Sigmoid colon (tissue), 7 donors: ENCODE measurements around the gene SLC25A15. TPM values are rescaled to one million over a fixed set of nuclear protein-coding genes. Genes with fewer than 3 reads are reported as not detected.

Experiments used
- DNase-seq: peaks from one replicate; pipeline ENCODE4 v3.0.0-alpha.2; 2019
- H3K27ac ChIP-seq, 4 donors: fragments of 200-600 bp; sonication (generic); one replicate each; pipeline ENCODE4 v1.5.1; 2016 to 2019; ENCODE audit warnings: mild to moderate bottlenecking in 1 of 4
- H3K27me3 ChIP-seq, 3 donors: fragments of 200-600 bp; sonication (generic); one replicate each; pipeline ENCODE4 v1.5.1; 2019; ENCODE audit warnings: mild to moderate bottlenecking in 1 of 3
- H3K36me3 ChIP-seq, 4 donors: fragments of 200-600 bp; sonication (generic); one replicate each; pipeline ENCODE4 v1.5.1; 2016 to 2019
- H3K4me1 ChIP-seq, 4 donors: fragments of 200-600 bp; sonication (generic); one replicate each; pipeline ENCODE4 v1.5.1; 2017 to 2019
- H3K4me3 ChIP-seq, 4 donors: fragments of 200-600 bp; sonication (generic); one replicate each; pipeline ENCODE4 v1.5.1; 2017 to 2019; ENCODE audit warnings: mild to moderate bottlenecking in 2 of 4, moderate library complexity in 1 of 4
- H3K9me3 ChIP-seq, 4 donors: fragments of 200-600 bp in 3 of 4; sonication (generic) in 3 of 4; one replicate each; pipeline versions ENCODE4 v1.5.1 to v1.6.1; 2013 to 2019
- CTCF ChIP-seq, 4 experiments: fragments of 450-650 bp in 3 of 4; fragments of 200-600 bp in 1 of 4; IDR thresholded peaks; one replicate each; pipeline ENCODE4 v1.5.1; 2016 to 2019; ENCODE audit warnings: antibody characterized with exemption in 4 of 4, mild to moderate bottlenecking in 3 of 4, moderate library complexity in 2 of 4
- EP300 ChIP-seq, 4 donors: sonication (generic); formaldehyde crosslinking; IDR thresholded peaks; one replicate each; pipeline ENCODE4 v1.6.1; 2017; ENCODE audit warnings: antibody characterized with exemption in 4 of 4
- POLR2A ChIP-seq, 2 donors: fragments of 450-650 bp; IDR thresholded peaks; one replicate each; pipeline ENCODE4 v1.6.1; 2016; ENCODE audit warnings: antibody characterized with exemption in 2 of 2, mild to moderate bottlenecking in 2 of 2, moderate library complexity in 2 of 2
- POLR2AphosphoS5 ChIP-seq, 4 donors: sonication (generic); formaldehyde crosslinking; IDR thresholded peaks; one replicate each; pipeline ENCODE4 v1.6.1; 2017; ENCODE audit warnings: antibody characterized with exemption in 4 of 4
- WGBS, 2 donors: extraction: QIAGEN DNeasy Blood & Tissue Kit; methylation state at CpG; one replicate each; pipeline ENCODE4 v1.1.7; 2013; 5-methylcytosine and 5-hydroxymethylcytosine counted together
- intact Hi-C: fragments of 100-400 bp; cut with DNase I; formaldehyde crosslinking; loops from one replicate; pipeline ENCODE4 v1.15.1; 2023
- polyA plus RNA-seq, 3 donors: library from polyadenylated mRNA; stranded (reverse); fragments of 200-250 nt; gene quantifications; one replicate each; pipeline ENCODE4 v1.2.3, GENCODE V29; 2013
- total RNA-seq, 4 donors: library from RNA; depleted of rRNA; stranded (reverse); fragments of >200 nt; gene quantifications; one replicate each; pipeline ENCODE4 v1.1.0, GENCODE V29; 2016
- donor health status: healthy with polysubstance abuse.
- donor health status: Bipolar disorder and iron deficiency.
- donor health status: healthy.

The SLC25A15 gene
- total and polyA plus RNA-seq, 7 donors, result 0.55 to 6.5 (median 3.6) TPM

- DNase-seq, result no peak
- no peak overlapping the region for H3K27ac ChIP-seq
- H3K27me3 ChIP-seq, result no peaks in the 10 kb centered on the region
- no peak overlapping the region for H3K4me3 ChIP-seq
- 48 to 80% methylated on average over 6 of the region's 6 CpGs for WGBS, 2 donors
- peaks cover 0 to 39% (median 3%) of the 10 kb centered on the region in 4 donors for H3K36me3 ChIP-seq
- TF ChIP-seq POLR2AphosphoS5 (IDR thresholded peaks at IDR 0.05), result no peak
- no peak for TF ChIP-seq POLR2A (IDR thresholded peaks at IDR 0.05)
- TF ChIP-seq EP300 (IDR thresholded peaks at IDR 0.05), result no peak
- no peak for TF ChIP-seq CTCF (IDR thresholded peaks at IDR 0.05)
- intact Hi-C loops, result no loop called here
- no peaks in the 10 kb centered on the region for H3K4me1 ChIP-seq
- no peaks in the 10 kb centered on the region for H3K9me3 ChIP-seq
These were observed 12.1 kb downstream of the SLC25A15 start for GRCh38 chr13:40801255-40802217.

GRCh38 chr13:40803316-40803715, 13.9 kb downstream of the SLC25A15 start:
- Histone ChIP-seq H3K27ac (no peak overlapping the region), H3K9me3 (no peaks in the 10 kb centered on the region), H3K27me3 (no peaks in the 10 kb centered on the region), H3K36me3 (peaks cover 0 to 47% (median 7%) of the 10 kb centered on the region in 4 donors), H3K4me3 (no peak overlapping the region), H3K4me1 (no peaks in the 10 kb centered on the region)
- 97 to 98% methylated on average over 5 of the region's 5 CpGs for WGBS, 2 donors
- DNase-seq, result no peak
- intact Hi-C loops, result no loop called here
- TF ChIP-seq CTCF (IDR thresholded peaks at IDR 0.05), result no peak
- TF ChIP-seq EP300 (IDR thresholded peaks at IDR 0.05), result no peak
- TF ChIP-seq POLR2A (IDR thresholded peaks at IDR 0.05), result no peak
- TF ChIP-seq POLR2AphosphoS5 (IDR thresholded peaks at IDR 0.05), result no peak

- H3K4me1 ChIP-seq, result no peaks in the 10 kb centered on the region
- no peak overlapping the region for H3K4me3 ChIP-seq
- DNase-seq, result no peak
- TF ChIP-seq EP300 (IDR thresholded peaks at IDR 0.05), result no peak
- no peak for TF ChIP-seq POLR2A (IDR thresholded peaks at IDR 0.05)
- no peak for TF ChIP-seq POLR2AphosphoS5 (IDR thresholded peaks at IDR 0.05)
- TF ChIP-seq CTCF (IDR thresholded peaks at IDR 0.05), result no peak
- intact Hi-C loops, result no loop called here
- peaks cover 0 to 51% (median 10%) of the 10 kb centered on the region in 4 donors for H3K36me3 ChIP-seq
- no peaks in the 10 kb centered on the region for H3K9me3 ChIP-seq
- no peaks in the 10 kb centered on the region for H3K27me3 ChIP-seq
- 81 to 90% methylated on average over 1 of the region's 1 CpG for WGBS, 2 donors
- H3K27ac ChIP-seq, result no peak overlapping the region
These were observed 16.8 kb downstream of the SLC25A15 start for GRCh38 chr13:40806241-40806640.

- intact Hi-C loops, result no loop called here
- DNase-seq, result no peak
- TF ChIP-seq POLR2A (IDR thresholded peaks at IDR 0.05), result no peak
- no peak for TF ChIP-seq POLR2AphosphoS5 (IDR thresholded peaks at IDR 0.05)
- no peak for TF ChIP-seq CTCF (IDR thresholded peaks at IDR 0.05)
- no peak for TF ChIP-seq EP300 (IDR thresholded peaks at IDR 0.05)
- Histone ChIP-seq H3K27ac (no peak overlapping the region), H3K9me3 (no peaks in the 10 kb centered on the region), H3K4me3 (no peak overlapping the region), H3K27me3 (no peaks in the 10 kb centered on the region), H3K36me3 (peaks cover 0 to 60% (median 10%) of the 10 kb centered on the region in 4 donors), H3K4me1 (no peaks in the 10 kb centered on the region)
- 94 to 96% methylated on average over 5 of the region's 5 CpGs for WGBS, 2 donors
These were observed 20.1 kb downstream of the SLC25A15 start for GRCh38 chr13:40809471-40809870.
